ENCODE data around the gene TRRAP.

DNA sequence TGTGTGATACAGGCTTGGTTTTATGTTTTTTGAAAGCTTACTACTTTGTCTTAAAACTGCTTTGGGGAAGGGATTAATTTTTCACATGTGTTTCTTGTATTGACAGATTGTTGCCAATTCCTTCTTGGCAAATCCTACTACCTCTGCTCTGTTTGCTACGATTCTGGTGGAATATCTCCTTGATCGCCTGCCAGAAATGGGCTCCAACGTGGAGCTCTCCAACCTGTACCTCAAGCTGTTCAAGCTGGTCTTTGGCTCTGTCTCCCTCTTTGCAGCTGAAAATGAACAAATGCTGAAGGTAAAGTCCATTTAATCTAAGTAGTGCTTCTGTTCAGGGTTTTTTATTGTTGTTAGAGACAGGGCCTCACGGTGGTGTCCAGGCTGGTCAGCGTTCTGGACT lies 33.6 kb downstream of the TRRAP start:
- no peak for TF ChIP-seq SMC3 (IDR thresholded peaks at IDR 0.05; ENCODE audit: low read depth, low read length)
- TF ChIP-seq, protein P1, sequence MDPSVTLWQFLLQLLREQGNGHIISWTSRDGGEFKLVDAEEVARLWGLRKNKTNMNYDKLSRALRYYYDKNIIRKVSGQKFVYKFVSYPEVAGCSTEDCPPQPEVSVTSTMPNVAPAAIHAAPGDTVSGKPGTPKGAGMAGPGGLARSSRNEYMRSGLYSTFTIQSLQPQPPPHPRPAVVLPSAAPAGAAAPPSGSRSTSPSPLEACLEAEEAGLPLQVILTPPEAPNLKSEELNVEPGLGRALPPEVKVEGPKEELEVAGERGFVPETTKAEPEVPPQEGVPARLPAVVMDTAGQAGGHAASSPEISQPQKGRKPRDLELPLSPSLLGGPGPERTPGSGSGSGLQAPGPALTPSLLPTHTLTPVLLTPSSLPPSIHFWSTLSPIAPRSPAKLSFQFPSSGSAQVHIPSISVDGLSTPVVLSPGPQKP (IDR thresholded peaks at IDR 0.05; ENCODE audit: borderline replicate concordance, low read depth, low read length), result no peak
